Cortex of kidney (tissue), 1 donor: ENCODE results near the gene GPR160.

ENCODE experiments used
- DNase-seq: peaks from one replicate; lab custom pipeline; 2025; lab: John Stamatoyannopoulos, UW

Gene GPR160

GRCh38 chr3:170064108-170064507, 26.3 kb downstream of the GPR160 start:
- DNase-seq = no peak

DNA sequence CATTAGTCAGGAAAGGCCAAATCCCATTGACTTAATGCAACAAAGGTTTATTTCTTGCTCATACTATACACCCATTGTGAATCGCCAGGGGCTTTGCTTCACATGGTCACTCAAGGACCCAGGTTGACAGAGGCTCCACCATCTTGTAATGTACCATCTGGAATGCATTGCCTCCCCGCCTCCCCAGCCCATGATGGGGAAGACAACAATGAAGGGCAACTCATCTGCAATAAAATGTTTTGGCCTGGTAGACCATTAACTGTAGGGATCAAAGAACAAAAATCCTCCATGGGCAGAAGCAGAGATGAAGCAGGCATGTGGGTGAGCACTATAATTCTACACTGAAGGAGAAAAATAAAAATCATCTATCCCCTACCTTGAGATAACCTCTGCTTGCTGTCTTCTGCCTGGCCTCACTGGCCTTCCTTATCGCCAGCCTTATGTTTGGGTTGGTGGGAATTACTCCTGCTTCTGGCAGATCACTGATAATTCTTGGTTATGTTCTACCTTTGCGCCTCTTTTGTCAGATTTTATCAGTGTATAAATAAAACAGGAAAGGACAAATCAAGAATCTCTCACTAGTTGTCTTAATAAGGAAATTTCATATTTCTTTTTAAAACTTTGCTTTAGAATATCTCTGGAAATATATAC, 37.8 kb downstream of the GPR160 start:
- DNase-seq = no peak

DNA sequence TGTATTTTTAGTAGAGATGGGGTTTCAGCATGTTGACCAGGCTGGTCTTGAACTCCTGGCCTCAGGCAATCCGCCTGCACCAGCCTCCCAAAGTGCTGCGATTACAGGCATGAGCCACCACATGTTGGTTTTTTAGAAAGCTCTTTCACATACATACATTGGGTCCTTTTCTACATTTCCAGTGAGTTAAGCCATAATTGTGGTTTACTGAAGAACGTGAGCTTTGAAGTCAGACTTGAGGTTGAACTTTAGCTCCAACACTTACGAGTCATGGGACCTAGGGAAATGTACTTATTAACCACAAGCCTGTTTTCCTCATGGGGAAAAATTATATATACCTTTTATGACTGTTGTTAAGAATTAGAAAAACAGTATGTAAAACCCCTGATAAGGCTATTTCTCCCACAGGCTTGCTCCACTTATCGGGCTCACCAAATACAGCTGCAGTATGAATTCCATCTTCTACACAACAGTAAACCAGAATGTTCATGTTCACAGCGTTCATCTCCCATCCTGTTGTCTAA, 39.0 kb downstream of the GPR160 start:
- DNase-seq = no peak

GRCh38 chr3:170077361-170077760, 39.6 kb downstream of the GPR160 start:
- DNase-seq = no peak

- DNase-seq = no peak
Observed at GRCh38 chr3:170078620-170079281, 41.0 kb downstream of the GPR160 start.

- DNase-seq = no peak
Observed at GRCh38 chr3:170079536-170080165, 41.9 kb downstream of the GPR160 start.

DNA sequence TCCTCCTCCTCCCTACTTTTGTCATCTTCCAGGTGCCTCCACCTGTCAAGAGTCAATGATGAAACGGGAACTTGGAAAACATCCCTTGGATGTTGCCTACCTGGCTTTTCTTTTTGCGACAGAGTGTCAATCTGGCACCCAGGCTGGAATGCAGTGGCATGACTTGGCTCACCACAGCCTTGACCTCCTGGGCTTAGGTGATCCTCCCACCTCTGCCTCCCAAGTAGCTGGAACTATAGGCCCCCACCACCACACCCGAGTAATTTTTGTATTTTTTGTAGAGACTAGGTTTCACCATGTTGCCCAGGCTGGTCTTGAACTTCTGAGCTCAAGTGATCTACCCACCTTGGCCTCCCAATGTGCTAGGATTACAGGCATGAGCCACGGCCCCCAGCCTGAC, 42.8 kb downstream of the GPR160 start:
- no peak for DNase-seq

DNA sequence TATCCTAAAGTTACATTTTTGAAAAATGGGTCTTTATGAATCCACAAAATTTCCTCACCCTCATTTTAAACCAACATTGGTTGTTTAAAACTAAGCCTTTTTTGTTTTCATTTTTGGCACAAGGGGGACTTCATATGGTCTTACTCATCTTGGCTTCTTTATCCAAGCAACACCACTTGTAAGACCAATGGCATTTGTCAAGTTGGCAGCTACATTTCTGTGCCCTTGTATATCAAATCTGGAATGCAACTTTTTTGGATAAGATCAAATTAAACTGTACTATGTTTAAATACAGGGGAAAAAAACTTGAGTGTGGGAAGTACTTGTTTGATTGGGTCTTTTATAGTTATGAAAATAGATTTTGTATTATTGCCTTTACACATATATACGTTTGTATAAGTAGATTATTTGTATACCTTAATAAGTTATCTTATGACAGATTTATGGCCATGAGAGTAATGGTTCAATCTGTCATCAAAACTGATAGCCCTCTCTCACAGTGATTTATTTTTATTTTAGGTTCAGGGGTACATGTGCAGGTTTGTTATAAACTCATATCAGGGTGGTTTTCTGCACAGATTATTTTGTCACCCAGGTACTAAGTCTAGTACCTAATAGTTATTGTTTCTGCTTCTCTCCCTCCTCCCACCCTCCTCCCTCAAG, 43.4 kb downstream of the GPR160 start:
- no peak for DNase-seq

DNA sequence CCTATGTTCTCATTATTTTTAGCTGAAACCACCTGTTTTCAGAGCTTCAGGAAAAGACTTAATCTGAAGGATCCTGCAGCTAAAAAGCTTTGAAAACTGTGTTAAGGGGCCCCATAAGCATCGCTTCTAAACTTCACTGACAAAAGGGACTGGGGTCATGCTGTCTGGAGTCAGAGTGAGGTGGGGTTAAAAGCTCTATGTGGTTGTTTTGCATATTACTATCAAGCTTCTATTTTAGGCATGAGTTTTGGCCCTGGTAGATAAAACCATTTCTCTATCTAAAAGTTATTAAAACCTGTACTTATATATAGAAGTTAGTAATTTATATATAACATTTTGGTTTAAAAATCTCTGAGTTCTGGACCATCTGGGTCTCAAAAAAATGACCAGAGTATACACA, 45.5 kb downstream of the GPR160 start:
- DNase-seq = no peak

DNA sequence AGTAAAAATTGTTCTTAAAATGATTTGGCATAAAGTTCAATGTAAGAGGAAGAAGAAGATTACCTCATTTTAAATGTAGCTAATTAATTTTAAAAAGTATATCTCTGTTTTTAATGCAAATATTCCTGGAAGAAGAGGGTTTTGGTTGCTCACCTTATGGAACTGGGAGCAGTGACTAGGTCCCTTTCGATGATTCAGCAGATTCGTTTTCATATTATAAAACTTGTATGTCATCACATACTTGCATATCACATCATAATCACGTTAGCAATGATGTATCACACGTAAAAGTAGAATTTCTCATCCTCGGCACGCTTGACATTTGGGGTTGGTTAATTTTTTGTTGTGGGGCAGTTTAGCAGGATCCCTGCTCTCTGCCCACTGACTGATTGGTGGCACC, 47.6 kb downstream of the GPR160 start:
- DNase-seq = no peak

DNA sequence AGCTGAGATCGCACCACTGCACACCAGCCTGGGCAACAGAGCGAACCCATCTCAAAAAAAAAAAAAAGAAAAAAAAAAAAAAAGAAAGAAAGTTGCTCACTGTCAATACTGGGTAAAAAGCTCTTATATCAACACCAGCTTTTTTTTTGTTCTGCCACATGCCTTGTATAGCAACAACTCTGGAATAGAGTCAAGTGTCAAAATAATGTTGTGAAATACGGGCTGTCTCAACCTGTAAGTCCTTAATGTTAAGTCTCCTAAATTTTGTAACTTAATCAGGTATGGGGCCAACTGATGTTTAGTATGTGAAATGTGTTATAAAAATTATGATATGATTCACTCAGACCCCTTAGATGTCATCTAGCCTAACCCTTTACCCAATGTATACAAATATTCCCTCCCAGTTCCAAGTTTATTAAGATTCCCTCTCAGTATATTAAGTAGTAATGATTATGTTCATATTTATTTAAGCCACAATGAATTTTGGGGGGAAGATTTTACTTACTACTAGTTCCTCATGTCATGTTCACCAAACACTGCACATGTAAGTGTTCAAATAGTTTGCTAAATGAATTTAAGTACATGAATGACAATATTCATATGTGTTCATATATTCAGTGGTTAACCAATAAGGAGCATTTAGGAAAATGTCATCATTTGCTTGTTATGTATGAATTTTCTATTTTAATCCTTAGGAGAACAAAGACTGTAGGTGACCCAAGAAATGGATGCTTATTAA, 52.2 kb downstream of the GPR160 start:
- DNase-seq = no peak

- no peak for DNase-seq
Observed at GRCh38 chr3:170090601-170090981, 52.8 kb downstream of the GPR160 start.

- DNase-seq = no peak
Observed at GRCh38 chr3:170092907-170093306, 55.1 kb downstream of the GPR160 start.

DNA sequence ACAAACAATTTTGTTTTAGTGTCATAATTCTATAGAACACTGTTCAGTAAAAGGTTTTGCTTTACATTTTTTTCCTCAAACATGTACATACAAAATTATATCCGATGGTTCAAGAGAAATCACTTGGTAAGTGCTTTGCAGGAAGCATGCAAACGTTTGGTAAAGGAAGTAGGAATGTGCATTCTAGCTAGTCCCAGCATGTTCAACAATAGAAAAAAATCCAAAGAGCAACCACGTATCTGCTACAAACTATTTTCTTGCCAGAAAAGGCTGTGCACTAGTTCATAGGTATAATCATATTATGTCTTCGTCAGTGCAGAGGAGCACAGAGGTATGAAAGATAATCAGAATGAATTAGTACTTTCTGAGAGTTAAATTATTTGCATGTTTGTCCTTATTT, 58.0 kb downstream of the GPR160 start:
- DNase-seq = no peak

DNA sequence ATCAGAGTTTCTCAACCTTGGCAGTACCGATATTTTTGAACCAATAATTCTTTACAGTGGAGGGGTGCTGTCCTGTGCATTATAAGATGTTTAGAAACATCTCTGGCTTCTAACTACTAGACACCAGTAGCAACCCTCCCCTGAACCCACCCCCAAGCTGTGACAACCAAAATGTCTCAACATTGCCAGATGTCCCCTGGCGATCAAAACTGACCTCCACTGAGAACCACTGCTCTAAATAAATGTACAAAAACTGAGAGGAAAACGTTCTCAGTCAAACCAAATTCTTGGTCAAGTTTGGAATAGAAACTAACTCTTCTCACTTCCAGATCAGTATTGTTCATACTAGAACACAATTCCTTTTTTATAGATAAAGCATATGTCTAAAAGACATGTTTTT, 58.5 kb downstream of the GPR160 start:
- no peak for DNase-seq

DNA sequence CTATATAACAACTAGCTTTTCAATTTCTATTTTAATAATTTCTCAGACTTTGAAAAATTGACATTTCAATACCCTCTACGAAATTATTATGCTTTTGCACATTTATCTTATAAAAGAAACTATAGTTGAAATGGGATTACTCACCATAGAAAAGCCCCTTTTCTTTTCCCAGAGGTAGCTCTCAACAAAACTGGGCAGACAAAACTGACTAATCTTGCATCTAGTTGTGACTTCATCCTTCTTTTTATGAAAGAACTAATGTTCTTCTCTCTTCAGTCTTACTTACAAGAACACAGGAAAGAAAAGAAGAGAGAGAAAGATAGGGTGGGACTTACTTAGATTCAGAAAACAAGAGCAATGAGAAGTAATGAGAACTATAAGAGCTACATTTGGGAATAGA, 61.0 kb downstream of the GPR160 start:
- no peak for DNase-seq

- DNase-seq = no peak
Observed at GRCh38 chr3:170100944-170101343, 63.1 kb downstream of the GPR160 start.

GRCh38 chr3:170102431-170102830, 64.6 kb downstream of the GPR160 start:
- no peak for DNase-seq

DNA sequence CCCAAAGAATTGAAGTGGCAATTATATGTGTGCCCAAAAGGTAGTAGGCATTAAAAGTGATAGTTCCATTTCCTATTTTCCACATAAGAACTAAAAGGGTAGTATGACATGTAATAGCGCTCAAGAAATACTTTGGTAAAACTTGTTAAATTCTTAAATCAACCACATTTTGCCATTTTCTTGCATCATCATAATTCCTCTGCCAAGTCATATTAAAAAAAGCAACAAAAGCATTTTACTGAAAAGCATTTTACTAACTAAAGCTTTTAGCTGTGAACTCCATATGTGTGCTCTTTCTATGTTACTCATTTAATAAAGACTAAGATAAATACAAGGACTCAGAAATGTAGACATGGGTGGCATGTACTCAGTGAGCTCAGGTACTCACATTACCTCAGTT, 70.1 kb downstream of the GPR160 start:
- no peak for DNase-seq

GRCh38 chr3:170108955-170109354, 71.2 kb downstream of the GPR160 start:
- DNase-seq = no peak

GRCh38 chr3:170109579-170110293, 71.9 kb downstream of the GPR160 start:
- DNase-seq = no peak
